Measurements from ENCODE around the gene NTNG2.

DNA sequence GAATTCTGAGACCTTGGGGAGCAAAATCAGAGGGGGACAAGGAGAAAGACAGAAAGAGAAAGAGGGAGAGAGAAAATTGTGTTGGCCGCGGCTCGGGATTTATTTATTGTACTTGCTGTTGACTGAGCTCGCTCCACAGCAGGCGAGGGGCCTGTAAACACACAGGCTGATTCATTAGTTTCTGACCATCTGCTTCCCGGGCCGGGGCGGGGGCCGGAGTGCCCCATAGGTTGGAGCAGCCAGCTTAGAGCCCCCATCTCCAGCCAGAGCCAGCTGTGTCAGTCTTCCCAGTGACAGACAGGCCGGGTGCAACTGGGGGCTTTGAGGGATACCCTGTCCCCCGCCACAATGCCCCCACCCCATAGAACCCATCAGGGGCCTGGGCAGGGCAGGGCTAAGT lies 30.9 kb downstream of the NTNG2 start:
- TF ChIP-seq, protein P1, sequence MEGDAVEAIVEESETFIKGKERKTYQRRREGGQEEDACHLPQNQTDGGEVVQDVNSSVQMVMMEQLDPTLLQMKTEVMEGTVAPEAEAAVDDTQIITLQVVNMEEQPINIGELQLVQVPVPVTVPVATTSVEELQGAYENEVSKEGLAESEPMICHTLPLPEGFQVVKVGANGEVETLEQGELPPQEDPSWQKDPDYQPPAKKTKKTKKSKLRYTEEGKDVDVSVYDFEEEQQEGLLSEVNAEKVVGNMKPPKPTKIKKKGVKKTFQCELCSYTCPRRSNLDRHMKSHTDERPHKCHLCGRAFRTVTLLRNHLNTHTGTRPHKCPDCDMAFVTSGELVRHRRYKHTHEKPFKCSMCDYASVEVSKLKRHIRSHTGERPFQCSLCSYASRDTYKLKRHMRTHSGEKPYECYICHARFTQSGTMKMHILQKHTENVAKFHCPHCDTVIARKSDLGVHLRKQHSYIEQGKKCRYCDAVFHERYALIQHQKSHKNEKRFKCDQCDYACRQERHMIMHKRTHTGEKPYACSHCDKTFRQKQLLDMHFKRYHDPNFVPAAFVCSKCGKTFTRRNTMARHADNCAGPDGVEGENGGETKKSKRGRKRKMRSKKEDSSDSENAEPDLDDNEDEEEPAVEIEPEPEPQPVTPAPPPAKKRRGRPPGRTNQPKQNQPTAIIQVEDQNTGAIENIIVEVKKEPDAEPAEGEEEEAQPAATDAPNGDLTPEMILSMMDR (conservative IDR thresholded peaks at IDR 0.05; ENCODE audit: low read length), result no peak
- TF ChIP-seq EZH2phosphoT487 (IDR thresholded peaks at IDR 0.05; ENCODE audit: borderline replicate concordance), result no peak

All from Loucy (cell line).